Duodenal mucosa (tissue), 2 donors: Measurements from ENCODE around the gene TSHZ2.
"Not testable (repeated sequence)": the region's sequence is repeated elsewhere in the genome, so short reads cannot be mapped to it uniquely, and the experiment has no call there.

Source experiments
- H3K27ac ChIP-seq: one replicate; pipeline ENCODE4 v1.7.0; 2013; ENCODE audit warnings: low read depth, low read length
- H3K27me3 ChIP-seq, 2 donors: one replicate each; pipeline ENCODE4 v1.7.0; 2013; ENCODE audit warnings: low read length in 2 of 2, control low read depth in 1 of 2; ENCODE audit not compliant: insufficient read depth in 2 of 2, control insufficient read depth in 1 of 2
- H3K36me3 ChIP-seq, 2 donors: one replicate each; pipeline ENCODE4 v1.7.0; 2013; ENCODE audit warnings: low read length in 2 of 2, control low read depth in 1 of 2; ENCODE audit not compliant: insufficient read depth in 2 of 2, control insufficient read depth in 1 of 2
- H3K4me1 ChIP-seq, 2 donors: one replicate each; pipeline ENCODE4 v1.7.0; 2013; ENCODE audit warnings: low read length in 2 of 2, control low read depth in 1 of 2; ENCODE audit not compliant: insufficient read depth in 2 of 2, control insufficient read depth in 1 of 2
- H3K4me3 ChIP-seq, 2 donors: one replicate each; pipeline ENCODE4 v1.7.0; 2013; ENCODE audit warnings: low read length in 2 of 2, low read depth in 1 of 2
- H3K9ac ChIP-seq, 2 donors: one replicate each; pipeline ENCODE4 v1.7.0; 2013; ENCODE audit warnings: low read length in 2 of 2, low read depth in 1 of 2
- H3K9me3 ChIP-seq, 2 donors: one replicate each; pipeline ENCODE4 v1.7.0; 2013; ENCODE audit warnings: low read length in 2 of 2, control low read depth in 1 of 2; ENCODE audit not compliant: control insufficient read depth in 1 of 2

The TSHZ2 gene

DNA sequence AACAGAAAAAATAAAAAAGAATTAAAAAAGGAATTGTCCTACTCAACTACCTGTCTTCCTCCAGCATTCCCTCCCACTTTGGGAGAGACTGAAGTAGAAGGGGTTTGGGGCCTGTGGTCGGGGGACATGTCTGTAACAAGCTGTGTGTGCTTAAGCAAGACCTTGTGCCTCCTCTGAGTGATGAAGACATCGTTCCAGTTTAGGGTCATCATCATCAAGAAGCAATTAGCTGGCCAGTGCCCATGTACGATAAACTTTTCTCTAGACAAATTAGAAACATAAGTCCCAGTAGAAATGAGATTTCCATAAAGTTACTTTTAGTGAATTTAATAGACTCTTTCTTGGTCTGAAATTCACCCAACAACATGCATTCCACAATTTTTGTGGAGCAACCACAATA, 348.5 kb downstream of the TSHZ2 start:
- Histone ChIP-seq H3K9ac (no peak overlapping the region), H3K9me3 (no peaks in the 10 kb centered on the region), H3K27ac (no peak overlapping the region), H3K27me3 (no peaks in the 10 kb centered on the region), H3K4me3 (no peak overlapping the region), H3K36me3 (no peaks in the 10 kb centered on the region), H3K4me1 (no peaks in the 10 kb centered on the region)

DNA sequence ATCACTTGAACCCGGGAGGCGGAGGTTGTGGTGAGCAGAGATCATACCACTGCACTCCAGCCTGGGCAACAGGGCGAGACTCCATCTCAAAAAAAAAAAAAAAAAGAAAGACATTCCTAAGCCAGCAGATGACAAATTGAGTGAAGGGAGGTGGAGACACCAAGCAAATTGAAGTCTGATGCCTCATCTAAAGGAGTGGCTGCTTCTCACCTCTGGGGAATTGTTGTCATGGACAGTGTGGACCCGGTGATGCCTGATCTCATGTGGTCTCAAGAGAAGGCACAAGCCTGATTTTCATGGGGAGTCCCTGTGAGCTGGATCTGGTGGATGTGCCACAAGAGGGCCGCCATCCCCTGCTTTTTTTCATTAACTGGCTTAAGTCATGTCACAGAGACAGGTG, 349.4 kb downstream of the TSHZ2 start:
- Histone ChIP-seq H3K27ac (no peak overlapping the region), H3K36me3 (no peaks in the 10 kb centered on the region), H3K27me3 (no peaks in the 10 kb centered on the region), H3K4me1 (no peaks in the 10 kb centered on the region), H3K9me3 (no peaks in the 10 kb centered on the region), H3K4me3 (no peak overlapping the region), H3K9ac (no peak overlapping the region)

DNA sequence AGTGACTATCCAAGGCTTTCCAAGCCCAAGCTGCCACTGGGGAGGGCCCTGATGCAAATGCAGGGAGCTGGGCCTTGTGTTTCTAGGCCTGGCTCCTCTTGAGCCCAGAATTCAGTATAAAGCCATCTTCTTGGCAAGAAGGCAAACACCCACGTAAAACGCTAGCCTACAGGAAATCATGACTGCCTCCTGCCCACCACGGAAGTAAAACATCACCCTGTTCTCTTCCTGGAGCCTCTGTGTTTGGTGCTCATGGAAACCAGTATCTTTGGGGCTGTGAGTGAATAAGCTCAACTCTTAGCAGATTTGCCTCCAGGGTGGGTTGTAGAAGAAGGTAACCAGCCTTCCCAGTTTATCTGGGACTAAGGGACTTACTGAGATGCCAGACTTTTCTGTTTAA, 350.5 kb downstream of the TSHZ2 start:
- H3K4me1 ChIP-seq = no peaks in the 10 kb centered on the region
- no peak overlapping the region for H3K4me3 ChIP-seq
- no peak overlapping the region for H3K9ac ChIP-seq
- H3K36me3 ChIP-seq = no peaks in the 10 kb centered on the region
- H3K9me3 ChIP-seq = no peaks in the 10 kb centered on the region
- H3K27me3 ChIP-seq = no peaks in the 10 kb centered on the region
- H3K27ac ChIP-seq = no peak overlapping the region

DNA sequence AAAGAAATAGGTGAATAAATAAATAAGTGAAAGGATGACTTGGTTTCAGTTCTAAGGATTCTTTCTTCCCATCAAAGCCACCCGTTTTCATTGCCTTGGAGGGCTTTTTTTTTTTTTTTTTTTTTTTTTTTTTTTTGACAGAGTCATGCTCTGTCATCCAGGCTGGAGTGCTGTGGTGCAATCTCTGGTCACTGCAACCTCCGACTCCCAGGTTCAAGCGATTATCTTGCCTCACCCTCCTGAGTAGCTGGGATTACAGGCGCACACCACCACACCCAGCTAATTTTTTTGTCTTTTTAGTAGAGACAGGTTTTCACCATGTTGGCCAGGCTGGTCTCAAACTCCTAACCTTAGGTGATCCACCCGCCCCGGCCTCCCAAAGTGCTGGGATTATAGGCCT, 351.3 kb downstream of the TSHZ2 start:
- H3K9ac ChIP-seq, H3K9me3 ChIP-seq, H3K27ac ChIP-seq, H3K27me3 ChIP-seq, H3K36me3 ChIP-seq, H3K4me1 ChIP-seq, H3K4me3 ChIP-seq: not testable (repeated sequence)

DNA sequence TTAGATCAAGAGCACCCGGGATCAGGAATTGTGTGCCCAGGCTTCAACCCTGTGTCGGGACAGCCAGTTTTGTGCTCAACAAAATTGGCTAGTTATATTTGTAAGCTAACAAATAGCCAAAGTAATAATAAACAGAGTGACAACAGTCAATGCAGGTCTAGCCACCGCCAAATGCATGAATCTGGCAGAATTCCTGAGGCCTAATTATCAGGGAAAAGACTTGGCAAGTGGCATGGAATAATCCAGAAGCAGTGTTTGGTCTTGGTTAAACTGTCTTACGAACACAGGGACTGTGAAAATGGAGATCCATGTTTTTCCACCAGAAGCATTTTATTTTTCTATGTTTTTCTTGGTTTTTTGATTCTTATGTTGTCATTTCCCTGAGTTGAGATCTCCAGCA, 352.7 kb downstream of the TSHZ2 start:
- H3K4me3 ChIP-seq = no peak overlapping the region
- H3K9me3 ChIP-seq = no peaks in the 10 kb centered on the region
- no peaks in the 10 kb centered on the region for H3K4me1 ChIP-seq
- no peaks in the 10 kb centered on the region for H3K36me3 ChIP-seq
- H3K27ac ChIP-seq = no peak overlapping the region
- no peaks in the 10 kb centered on the region for H3K27me3 ChIP-seq
- H3K9ac ChIP-seq = no peak overlapping the region

DNA sequence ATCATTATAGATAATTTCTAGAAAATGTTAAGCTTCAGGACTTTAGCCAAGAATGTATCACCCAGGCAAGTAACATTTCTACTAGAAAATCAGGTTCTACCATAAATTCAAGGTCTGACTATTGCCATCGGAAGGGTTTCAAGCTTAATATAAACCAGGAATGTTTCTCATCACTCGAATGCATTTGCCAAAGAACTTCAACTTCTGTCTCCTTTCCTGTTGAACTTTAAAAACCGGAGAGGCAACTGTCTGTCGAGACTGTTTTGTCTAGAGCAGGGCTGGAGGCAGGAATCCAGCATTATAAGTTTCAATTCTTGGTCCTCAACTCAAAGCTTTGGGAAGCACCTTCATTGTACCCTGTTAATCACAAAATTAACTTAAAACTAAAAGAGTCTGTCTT, 356.8 kb downstream of the TSHZ2 start:
- H3K27me3 ChIP-seq = no peaks in the 10 kb centered on the region
- H3K9me3 ChIP-seq = no peaks in the 10 kb centered on the region
- no peak overlapping the region for H3K4me3 ChIP-seq
- H3K4me1 ChIP-seq = no peaks in the 10 kb centered on the region
- no peak overlapping the region for H3K9ac ChIP-seq
- no peaks in the 10 kb centered on the region for H3K36me3 ChIP-seq
- no peak overlapping the region for H3K27ac ChIP-seq

DNA sequence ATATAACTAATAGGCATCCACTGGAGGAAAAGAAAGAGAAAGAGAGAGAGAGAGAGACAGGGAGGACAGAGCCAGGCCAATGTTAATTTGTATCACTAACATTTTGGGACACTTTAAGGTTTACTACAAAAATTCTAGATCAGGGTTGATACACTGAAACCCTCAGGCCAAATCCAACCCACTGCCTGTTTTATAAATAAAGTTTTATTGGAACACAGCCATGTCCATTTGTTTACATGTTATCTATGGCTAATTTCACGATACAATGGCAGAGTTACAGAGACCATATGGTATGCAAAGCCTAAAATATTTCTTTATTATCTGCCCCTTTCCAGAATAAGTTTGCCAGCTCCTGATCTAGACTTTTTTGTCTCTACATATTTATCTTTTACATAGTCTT, 357.6 kb downstream of the TSHZ2 start:
- Histone ChIP-seq H3K9ac (no peak overlapping the region), H3K9me3 (no peaks in the 10 kb centered on the region)

DNA sequence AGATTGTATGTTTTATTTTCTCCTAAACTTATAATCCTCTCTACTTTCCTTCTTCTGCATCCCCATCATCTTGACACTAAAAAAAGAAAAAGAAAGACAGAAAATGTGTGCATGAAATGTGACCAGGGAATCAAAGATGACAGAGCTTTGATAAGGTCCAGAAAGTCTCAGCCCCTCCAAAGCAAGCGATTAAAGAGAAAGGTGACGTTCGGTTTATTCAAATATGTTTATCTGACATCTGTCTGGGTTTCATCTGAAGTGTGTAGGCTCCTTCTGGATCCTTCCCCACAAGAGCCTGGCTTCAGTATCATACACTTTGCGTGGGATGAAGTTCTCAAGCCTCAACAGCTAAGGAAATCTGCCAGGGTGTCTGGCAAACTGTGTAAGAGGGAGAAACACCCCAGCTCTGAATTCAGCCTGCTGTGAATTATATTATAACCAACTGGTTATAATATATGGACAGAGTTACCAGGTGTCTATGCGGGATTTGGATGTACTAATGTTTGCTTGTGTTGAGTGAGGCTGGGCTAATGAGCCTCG, 358.5 kb downstream of the TSHZ2 start:
- Histone ChIP-seq H3K36me3 (no peaks in the 10 kb centered on the region), H3K27me3 (no peaks in the 10 kb centered on the region), H3K9ac (no peak overlapping the region), H3K4me3 (no peak overlapping the region), H3K27ac (no peak overlapping the region), H3K4me1 (no peaks in the 10 kb centered on the region), H3K9me3 (no peaks in the 10 kb centered on the region)

More for the DNA sequence above, 357.6 kb downstream of the TSHZ2 start:
- H3K4me3 ChIP-seq = no peak overlapping the region
- no peak overlapping the region for H3K27ac ChIP-seq
- H3K27me3 ChIP-seq = no peaks in the 10 kb centered on the region
- H3K4me1 ChIP-seq = no peaks in the 10 kb centered on the region
- no peaks in the 10 kb centered on the region for H3K36me3 ChIP-seq

DNA sequence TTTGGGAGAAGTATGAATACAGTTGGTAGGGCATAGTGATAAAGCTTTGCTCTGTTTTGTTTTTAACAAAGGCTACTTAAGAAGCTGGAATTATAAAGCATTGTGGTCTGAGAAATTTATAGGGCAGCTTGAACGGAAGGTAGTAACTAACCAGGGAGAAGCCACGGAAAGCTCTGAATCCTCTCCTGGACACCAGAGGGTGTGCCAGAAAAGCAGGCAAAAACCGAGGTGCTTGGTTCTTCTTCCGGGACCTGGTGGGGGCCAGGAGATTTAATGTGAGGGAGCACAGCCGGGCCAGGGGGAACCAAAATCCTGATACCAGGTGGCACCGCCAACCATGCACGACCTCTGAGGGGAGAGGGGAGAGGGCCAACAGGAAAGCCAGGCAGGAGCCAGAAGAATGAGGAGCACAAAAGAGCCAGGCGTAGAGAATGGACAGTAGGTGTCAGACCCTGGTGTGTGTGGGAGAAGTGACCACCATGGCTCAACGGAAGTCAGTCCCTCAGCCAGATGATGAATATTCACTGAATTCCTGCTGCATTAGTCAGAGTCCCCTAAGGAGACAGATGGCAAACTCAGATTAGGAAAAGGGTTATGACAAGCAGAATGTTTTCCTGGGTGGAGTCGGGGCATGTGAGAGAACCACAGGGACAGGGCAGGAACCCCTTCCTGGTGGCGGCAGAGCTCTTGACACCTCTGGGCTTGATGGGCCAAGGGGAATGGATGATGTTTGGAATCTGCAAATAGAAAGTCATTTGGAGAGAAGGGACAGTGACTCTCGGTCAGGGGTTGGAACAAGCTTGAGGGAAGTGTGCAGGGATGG, 359.2 kb downstream of the TSHZ2 start:
- no peaks in the 10 kb centered on the region for H3K4me1 ChIP-seq
- no peak overlapping the region for H3K9ac ChIP-seq
- H3K9me3 ChIP-seq = no peaks in the 10 kb centered on the region
- no peaks in the 10 kb centered on the region for H3K36me3 ChIP-seq
- H3K4me3 ChIP-seq = no peak overlapping the region
- no peak overlapping the region for H3K27ac ChIP-seq
- H3K27me3 ChIP-seq = no peaks in the 10 kb centered on the region

DNA sequence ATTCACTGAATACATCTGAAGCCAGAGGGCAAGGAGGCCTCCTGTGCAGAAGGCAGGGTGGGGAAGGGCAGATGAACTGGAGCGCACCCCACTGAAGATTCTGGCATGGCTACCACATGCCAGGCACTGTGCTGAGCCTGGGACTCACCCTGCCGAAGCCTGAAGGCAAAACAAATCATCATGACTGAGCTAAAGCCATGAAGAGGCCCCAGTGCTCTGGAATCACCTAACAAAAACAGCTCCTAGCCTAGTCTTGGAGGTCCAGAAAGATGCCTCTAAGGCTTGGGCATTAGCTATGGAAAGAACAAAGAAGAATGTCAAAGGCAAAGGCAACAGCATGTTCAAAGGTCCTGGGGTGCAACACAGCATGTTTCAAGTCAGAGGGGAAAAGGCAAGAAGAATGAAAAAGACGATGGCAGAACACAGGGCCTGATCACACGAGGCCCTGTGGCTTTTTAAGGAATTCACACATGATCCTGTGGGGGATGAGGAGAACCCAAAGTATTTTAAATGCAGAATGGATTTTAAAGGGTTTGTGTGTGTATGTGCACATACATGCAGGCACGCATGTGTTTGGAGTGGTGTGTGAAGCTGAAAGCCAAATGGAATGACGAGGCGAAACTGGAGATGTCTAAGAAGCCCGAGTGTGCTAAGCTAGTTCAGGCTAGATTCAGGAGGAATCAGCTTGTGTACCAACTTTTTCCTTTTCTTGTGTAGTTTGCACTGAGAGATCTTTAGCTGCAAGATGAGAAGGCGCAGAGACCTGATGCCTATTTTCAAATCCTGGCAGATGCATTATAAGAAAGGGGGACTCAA, 360.1 kb downstream of the TSHZ2 start:
- no peak overlapping the region for H3K9ac ChIP-seq
- no peaks in the 10 kb centered on the region for H3K36me3 ChIP-seq
- H3K27me3 ChIP-seq = no peaks in the 10 kb centered on the region
- no peaks in the 10 kb centered on the region for H3K9me3 ChIP-seq
- peaks cover 0 to under 1% of the 10 kb centered on the region in 2 donors for H3K4me1 ChIP-seq
- no peak overlapping the region for H3K27ac ChIP-seq
- no peak overlapping the region for H3K4me3 ChIP-seq
